ENCODE measurements around the gene PODNL1.

DNA sequence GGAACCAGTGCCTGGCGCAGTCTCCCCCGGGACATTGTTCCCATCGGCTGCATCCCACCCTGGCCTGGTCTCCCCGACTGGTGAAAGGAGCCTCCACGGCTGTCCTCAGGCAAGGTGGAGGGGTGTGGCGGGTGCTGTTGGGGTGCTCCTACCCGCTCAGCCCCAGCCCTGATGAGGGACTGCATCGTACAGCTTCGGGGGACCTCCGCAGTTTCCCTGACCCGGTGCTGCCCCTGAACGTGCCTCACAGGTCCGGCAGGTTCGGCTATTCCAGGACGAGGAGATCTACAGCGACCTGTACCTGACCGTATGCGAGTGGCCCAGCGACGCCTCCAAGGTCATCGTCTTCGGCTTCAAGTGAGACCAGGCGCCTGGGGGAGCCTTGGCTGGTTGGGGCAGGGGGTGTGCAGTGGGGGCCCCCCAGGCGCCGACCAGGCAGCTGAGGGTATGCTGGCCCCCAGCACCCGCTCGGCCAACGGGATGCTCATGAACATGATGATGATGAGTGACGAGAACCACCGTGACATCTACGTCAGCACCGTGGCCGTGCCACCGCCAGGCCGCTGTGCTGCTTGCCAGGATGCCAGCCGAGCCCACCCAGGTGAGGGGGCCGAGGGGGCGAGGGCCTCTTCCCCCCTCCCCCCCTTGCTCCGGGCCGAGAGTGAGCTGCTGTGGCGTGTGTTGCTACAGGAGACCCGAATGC lies 17.6 kb upstream of the PODNL1 start:
- TF ChIP-seq, protein P1, sequence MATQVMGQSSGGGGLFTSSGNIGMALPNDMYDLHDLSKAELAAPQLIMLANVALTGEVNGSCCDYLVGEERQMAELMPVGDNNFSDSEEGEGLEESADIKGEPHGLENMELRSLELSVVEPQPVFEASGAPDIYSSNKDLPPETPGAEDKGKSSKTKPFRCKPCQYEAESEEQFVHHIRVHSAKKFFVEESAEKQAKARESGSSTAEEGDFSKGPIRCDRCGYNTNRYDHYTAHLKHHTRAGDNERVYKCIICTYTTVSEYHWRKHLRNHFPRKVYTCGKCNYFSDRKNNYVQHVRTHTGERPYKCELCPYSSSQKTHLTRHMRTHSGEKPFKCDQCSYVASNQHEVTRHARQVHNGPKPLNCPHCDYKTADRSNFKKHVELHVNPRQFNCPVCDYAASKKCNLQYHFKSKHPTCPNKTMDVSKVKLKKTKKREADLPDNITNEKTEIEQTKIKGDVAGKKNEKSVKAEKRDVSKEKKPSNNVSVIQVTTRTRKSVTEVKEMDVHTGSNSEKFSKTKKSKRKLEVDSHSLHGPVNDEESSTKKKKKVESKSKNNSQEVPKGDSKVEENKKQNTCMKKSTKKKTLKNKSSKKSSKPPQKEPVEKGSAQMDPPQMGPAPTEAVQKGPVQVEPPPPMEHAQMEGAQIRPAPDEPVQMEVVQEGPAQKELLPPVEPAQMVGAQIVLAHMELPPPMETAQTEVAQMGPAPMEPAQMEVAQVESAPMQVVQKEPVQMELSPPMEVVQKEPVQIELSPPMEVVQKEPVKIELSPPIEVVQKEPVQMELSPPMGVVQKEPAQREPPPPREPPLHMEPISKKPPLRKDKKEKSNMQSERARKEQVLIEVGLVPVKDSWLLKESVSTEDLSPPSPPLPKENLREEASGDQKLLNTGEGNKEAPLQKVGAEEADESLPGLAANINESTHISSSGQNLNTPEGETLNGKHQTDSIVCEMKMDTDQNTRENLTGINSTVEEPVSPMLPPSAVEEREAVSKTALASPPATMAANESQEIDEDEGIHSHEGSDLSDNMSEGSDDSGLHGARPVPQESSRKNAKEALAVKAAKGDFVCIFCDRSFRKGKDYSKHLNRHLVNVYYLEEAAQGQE (IDR thresholded peaks at IDR 0.05; ENCODE audit: unreplicated experiment) = no peak
- TF ChIP-seq, protein P2, sequence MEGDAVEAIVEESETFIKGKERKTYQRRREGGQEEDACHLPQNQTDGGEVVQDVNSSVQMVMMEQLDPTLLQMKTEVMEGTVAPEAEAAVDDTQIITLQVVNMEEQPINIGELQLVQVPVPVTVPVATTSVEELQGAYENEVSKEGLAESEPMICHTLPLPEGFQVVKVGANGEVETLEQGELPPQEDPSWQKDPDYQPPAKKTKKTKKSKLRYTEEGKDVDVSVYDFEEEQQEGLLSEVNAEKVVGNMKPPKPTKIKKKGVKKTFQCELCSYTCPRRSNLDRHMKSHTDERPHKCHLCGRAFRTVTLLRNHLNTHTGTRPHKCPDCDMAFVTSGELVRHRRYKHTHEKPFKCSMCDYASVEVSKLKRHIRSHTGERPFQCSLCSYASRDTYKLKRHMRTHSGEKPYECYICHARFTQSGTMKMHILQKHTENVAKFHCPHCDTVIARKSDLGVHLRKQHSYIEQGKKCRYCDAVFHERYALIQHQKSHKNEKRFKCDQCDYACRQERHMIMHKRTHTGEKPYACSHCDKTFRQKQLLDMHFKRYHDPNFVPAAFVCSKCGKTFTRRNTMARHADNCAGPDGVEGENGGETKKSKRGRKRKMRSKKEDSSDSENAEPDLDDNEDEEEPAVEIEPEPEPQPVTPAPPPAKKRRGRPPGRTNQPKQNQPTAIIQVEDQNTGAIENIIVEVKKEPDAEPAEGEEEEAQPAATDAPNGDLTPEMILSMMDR (conservative IDR thresholded peaks at IDR 0.05; ENCODE audit: low read depth in 2 of 2) = no peak
- no peak for TF ChIP-seq EZH2 (IDR thresholded peaks at IDR 0.05; ENCODE audit: low read depth, unreplicated experiment)
- no peak for TF ChIP-seq POLR2AphosphoS5 (IDR thresholded peaks at IDR 0.05; ENCODE audit: low read depth)
- no peak for TF ChIP-seq EZH2phosphoT487 (IDR thresholded peaks at IDR 0.05; ENCODE audit: unreplicated experiment)
- TF ChIP-seq CREB1 (CRISPR knock-in tag; IDR thresholded peaks at IDR 0.05; ENCODE audit: low read depth) = no peak
- no peak for TF ChIP-seq STAT1 (IDR thresholded peaks at IDR 0.05; ENCODE audit: unreplicated experiment)
- TF ChIP-seq, protein P3, sequence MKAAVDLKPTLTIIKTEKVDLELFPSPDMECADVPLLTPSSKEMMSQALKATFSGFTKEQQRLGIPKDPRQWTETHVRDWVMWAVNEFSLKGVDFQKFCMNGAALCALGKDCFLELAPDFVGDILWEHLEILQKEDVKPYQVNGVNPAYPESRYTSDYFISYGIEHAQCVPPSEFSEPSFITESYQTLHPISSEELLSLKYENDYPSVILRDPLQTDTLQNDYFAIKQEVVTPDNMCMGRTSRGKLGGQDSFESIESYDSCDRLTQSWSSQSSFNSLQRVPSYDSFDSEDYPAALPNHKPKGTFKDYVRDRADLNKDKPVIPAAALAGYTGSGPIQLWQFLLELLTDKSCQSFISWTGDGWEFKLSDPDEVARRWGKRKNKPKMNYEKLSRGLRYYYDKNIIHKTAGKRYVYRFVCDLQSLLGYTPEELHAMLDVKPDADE (IDR thresholded peaks at IDR 0.05) = no peak
- TF ChIP-seq ZNF331 (CRISPR knock-in tag; IDR thresholded peaks at IDR 0.05; ENCODE audit: low read depth) = no peak
- TF ChIP-seq, protein P4, sequence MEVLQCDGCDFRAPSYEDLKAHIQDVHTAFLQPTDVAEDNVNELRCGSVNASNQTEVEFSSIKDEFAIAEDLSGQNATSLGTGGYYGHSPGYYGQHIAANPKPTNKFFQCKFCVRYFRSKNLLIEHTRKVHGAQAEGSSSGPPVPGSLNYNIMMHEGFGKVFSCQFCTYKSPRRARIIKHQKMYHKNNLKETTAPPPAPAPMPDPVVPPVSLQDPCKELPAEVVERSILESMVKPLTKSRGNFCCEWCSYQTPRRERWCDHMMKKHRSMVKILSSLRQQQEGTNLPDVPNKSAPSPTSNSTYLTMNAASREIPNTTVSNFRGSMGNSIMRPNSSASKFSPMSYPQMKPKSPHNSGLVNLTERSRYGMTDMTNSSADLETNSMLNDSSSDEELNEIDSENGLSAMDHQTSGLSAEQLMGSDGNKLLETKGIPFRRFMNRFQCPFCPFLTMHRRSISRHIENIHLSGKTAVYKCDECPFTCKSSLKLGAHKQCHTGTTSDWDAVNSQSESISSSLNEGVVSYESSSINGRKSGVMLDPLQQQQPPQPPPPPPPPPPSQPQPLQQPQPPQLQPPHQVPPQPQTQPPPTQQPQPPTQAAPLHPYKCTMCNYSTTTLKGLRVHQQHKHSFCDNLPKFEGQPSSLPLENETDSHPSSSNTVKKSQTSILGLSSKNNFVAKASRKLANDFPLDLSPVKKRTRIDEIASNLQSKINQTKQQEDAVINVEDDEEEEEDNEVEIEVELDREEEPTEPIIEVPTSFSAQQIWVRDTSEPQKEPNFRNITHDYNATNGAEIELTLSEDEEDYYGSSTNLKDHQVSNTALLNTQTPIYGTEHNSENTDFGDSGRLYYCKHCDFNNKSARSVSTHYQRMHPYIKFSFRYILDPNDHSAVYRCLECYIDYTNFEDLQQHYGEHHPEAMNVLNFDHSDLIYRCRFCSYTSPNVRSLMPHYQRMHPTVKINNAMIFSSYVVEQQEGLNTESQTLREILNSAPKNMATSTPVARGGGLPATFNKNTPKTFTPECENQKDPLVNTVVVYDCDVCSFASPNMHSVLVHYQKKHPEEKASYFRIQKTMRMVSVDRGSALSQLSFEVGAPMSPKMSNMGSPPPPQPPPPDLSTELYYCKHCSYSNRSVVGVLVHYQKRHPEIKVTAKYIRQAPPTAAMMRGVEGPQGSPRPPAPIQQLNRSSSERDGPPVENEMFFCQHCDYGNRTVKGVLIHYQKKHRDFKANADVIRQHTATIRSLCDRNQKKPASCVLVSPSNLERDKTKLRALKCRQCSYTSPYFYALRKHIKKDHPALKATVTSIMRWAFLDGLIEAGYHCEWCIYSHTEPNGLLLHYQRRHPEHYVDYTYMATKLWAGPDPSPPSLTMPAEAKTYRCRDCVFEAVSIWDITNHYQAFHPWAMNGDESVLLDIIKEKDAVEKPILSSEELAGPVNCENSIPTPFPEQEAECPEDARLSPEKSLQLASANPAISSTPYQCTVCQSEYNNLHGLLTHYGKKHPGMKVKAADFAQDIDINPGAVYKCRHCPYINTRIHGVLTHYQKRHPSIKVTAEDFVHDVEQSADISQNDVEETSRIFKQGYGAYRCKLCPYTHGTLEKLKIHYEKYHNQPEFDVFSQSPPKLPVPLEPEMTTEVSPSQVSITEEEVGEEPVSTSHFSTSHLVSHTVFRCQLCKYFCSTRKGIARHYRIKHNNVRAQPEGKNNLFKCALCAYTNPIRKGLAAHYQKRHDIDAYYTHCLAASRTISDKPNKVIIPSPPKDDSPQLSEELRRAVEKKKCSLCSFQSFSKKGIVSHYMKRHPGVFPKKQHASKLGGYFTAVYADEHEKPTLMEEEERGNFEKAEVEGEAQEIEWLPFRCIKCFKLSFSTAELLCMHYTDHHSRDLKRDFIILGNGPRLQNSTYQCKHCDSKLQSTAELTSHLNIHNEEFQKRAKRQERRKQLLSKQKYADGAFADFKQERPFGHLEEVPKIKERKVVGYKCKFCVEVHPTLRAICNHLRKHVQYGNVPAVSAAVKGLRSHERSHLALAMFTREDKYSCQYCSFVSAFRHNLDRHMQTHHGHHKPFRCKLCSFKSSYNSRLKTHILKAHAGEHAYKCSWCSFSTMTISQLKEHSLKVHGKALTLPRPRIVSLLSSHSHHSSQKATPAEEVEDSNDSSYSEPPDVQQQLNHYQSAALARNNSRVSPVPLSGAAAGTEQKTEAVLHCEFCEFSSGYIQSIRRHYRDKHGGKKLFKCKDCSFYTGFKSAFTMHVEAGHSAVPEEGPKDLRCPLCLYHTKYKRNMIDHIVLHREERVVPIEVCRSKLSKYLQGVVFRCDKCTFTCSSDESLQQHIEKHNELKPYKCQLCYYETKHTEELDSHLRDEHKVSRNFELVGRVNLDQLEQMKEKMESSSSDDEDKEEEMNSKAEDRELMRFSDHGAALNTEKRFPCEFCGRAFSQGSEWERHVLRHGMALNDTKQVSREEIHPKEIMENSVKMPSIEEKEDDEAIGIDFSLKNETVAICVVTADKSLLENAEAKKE (CRISPR knock-in tag; IDR thresholded peaks at IDR 0.05) = no peak
- TF ChIP-seq JUNB (IDR thresholded peaks at IDR 0.05; ENCODE audit: unreplicated experiment) = no peak
- TF ChIP-seq NANOG (IDR thresholded peaks at IDR 0.05; ENCODE audit: borderline replicate concordance) = no peak
